AG04449 (cell line): ENCODE measurements around the gene ASIC4.

Experiments used
- CTCF ChIA-PET: fragments of 350-600 bp; formaldehyde crosslinking; extraction: SDS; loops from one replicate; lab custom pipeline; 2021; ENCODE audit warnings: antibody characterized with exemption; lab: Yijun Ruan, JAX
- POLR2A ChIA-PET: fragments of 400-600, 350-600 bp; formaldehyde crosslinking; extraction: SDS; loops from one replicate; lab custom pipeline; 2020; ENCODE audit warnings: antibody characterized with exemption, inconsistent platforms; lab: Yijun Ruan, JAX
- DNase-seq: peaks from one replicate; pipeline ENCODE4 v3.0.0-alpha.2; 2010; ENCODE audit warnings: low read depth, low spot score
- H3K4me3 ChIP-seq: 2 replicates; pipeline ENCODE4 v1.5.1; 2011; ENCODE audit warnings: low read depth, mild to moderate bottlenecking, control low read depth, low read length
- CTCF ChIP-seq: IDR thresholded peaks from one replicate; pipeline ENCODE4 v1.5.1; 2011; ENCODE audit warnings: mild to moderate bottlenecking, moderate library complexity, low read length, control low read depth, inconsistent platforms; ENCODE audit not compliant: insufficient read depth; ENCODE audit errors: missing control alignments

Gene ASIC4

GRCh38 chr2:219514196-219514761 is at the start of gene ASIC4:
Gene ASIC4 (plus strand): TSS chr2:219514482. CDS start chr2:219514725, 243 bp downstream.
- ChIA-PET CTCF (interaction anchor here (1.0 to 39.0 kb wide), 5 partner anchors 11 to 113 kb away, joined by 3 to 1084 read pairs (median 4); partner anchors contain the start of gene GMPPA), POLR2A (interaction anchor here (1.7 kb wide), 1 partner anchor 16 kb away, joined by 9 read pairs; the partner anchor contains the start of gene GMPPA)
- H3K4me3 ChIP-seq = no peak within 1 kb of the TSS; the same call in 1 of the 2 replicates
- no peak for DNase-seq
- no peak for TF ChIP-seq CTCF

- DNase-seq = no peak
- POLR2A ChIA-PET = interaction anchor here (0.6 kb wide), 1 partner anchor 13 kb away, joined by 3 read pairs; no protein-coding TSS in a partner anchor
- CTCF ChIA-PET = interaction anchor here (1.3 to 14.5 kb wide), 6 partner anchors 7 to 63 kb away, joined by 3 to 238 read pairs (median 104); no protein-coding TSS in a partner anchor
- TF ChIP-seq CTCF = no peak
- H3K4me3 ChIP-seq = no peak overlapping the region
These were observed 48.4 kb upstream of the ASIC4 start for GRCh38 chr2:219465659-219466561.

GRCh38 chr2:219466816-219467735 is 47.2 kb upstream of the ASIC4 start:
- ChIA-PET CTCF (interaction anchor here (0.9 to 21.1 kb wide), 7 partner anchors 8 to 64 kb away, joined by 3 to 513 read pairs (median 29); partner anchors contain the start of gene GMPPA), POLR2A (interaction anchor here (1.0 to 2.1 kb wide), 2 partner anchors 11 to 31 kb away, joined by 3 to 7 read pairs; partner anchors contain the start of gene GMPPA)
- no peak for TF ChIP-seq CTCF
- no peak for DNase-seq
- no peak overlapping the region for H3K4me3 ChIP-seq

- DNase-seq = no peak
- ChIA-PET POLR2A (interaction anchor here (0.6 to 2.1 kb wide), 3 partner anchors 12 to 30 kb away, joined by 3 to 7 read pairs (median 3); partner anchors contain the start of gene GMPPA), CTCF (interaction anchor here (0.6 to 21.1 kb wide), 8 partner anchors 9 to 64 kb away, joined by 3 to 513 read pairs (median 20); partner anchors contain the start of gene GMPPA)
- no peak for TF ChIP-seq CTCF
- H3K4me3 ChIP-seq = no peak overlapping the region
These were observed 46.6 kb upstream of the ASIC4 start for GRCh38 chr2:219467736-219468075.

- TF ChIP-seq CTCF = no peak
- no peak overlapping the region for H3K4me3 ChIP-seq
- ChIA-PET CTCF (interaction anchor here (0.6 to 21.1 kb wide), 12 partner anchors 8 to 65 kb away, joined by 3 to 513 read pairs (median 4); partner anchors contain the start of gene GMPPA), POLR2A (interaction anchor here (0.6 to 2.1 kb wide), 10 partner anchors 8 to 94 kb away, joined by 3 to 7 read pairs (median 3); partner anchors contain the start of genes DNPEP and GMPPA)
- no peak for DNase-seq
These were observed 45.7 kb upstream of the ASIC4 start for GRCh38 chr2:219468410-219469185.
